SIG-M5 treated with dmso at 0.1 percent for 504 hours (cell line): ENCODE measurements around the gene LMCD1.

Experiments used
- DNase-seq: peaks from one replicate; lab custom pipeline; 2025; ENCODE audit not compliant: unreplicated experiment; lab: John Stamatoyannopoulos, UW

LMCD1 gene

DNA sequence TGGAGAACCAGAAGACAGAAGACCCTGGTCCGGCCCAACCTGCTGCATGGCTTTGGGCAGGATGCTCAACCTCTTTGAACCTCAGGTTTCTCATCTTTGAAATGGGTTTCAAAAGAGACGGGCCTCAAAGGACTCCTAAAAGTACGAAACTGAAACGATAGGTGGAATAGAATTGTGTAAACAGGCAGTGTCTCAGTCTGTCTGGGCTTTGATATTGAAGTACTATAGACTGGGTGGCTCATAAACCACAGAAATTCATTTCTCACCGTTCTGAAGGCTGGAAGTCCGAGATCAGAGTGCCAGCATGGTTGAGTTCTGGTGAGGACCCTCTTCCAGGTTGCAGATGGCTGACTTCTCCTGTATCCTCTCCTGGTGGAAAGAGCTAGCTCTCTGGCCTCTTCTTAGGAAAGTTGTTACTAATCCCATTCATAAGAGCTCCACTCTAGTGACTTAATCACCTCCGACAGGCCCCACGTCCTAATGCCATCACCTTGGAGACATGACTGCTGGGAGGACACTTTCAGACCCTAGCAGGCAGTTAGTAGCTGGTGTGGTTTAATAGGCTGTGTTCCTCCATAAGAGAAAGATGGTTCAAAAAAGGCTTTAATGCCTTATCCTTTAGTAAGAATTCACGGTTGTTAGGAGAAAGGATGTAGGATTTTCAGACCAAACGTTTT is 107.3 kb downstream of the LMCD1 start:
- no peak for DNase-seq

DNA sequence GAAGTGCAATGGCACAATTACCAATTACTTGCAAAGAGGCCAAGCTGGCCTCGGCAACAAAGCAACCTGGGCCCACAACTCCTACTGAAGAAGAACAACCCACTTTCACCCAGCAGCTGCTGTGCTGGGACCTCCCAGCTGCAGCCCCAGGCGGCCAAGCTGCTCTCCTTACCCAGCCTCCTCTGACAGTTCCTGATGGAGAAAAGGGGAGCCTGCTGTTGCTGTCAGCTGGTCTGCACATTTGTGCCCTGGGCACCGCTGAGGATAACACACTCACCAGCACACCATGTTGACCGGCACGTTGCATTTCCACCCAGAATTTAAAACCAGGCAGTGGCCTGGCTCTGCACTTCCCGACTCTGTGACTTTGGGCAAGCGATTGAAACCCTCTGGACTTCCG is 109.3 kb downstream of the LMCD1 start:
- DNase-seq, result no peak

DNA sequence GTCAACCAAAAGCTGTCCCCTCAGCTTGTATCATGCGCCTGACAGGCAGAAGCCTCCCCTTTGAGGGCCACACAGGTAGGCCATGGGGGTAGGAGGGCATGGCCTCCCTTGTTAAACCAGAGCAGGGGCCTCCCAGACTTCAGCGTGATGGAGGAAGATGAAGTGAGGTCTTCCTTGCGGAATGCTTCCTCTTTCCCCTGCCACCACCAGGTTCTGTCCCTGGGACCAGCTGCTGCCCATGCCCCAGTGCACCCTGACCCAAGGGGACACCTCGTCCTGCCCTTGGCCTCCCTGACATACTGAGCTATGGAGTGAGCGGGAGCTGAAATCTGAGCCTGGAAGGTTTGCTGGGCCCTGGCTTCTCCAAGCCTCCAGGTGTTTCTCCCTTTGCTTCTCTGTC is 116.3 kb downstream of the LMCD1 start:
- no peak for DNase-seq

DNA sequence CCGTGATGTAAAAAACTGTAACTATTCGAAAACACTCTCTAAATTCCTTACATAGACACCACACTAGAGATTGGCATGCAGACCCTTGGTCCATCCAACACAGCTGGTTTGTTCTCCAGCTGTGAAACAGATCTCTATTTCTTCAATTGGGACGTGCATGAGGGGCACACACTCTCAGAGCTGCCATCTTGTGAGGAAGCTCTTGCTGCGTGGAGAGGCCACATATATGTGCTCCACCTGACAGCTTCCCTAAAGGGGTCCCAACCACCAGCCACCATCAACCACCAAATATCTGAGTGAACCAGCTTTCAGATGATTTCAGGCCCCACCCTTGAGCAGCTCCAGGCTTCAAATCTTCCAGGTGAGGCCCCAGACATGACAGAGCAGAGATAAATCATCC is 117.3 kb downstream of the LMCD1 start:
- no peak for DNase-seq

DNA sequence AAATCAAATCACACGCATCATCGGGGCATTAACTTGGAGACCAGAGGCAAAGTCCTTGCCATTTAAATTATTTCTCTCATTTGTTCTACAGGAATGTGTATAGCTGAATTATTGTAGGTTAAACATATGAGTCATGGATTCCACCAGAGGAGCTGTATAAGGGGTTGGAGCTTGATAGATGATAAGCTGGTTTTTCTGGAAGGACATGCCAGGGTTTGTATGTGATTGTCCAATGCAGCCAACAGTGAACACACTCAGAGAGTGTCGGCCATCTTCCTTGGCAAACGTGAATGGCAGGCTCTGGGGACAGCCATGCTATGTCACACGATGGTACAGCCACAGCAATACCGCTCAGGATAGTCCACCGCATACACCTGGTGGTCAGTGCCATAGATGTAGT is 117.9 kb downstream of the LMCD1 start:
- DNase-seq, result peak; percentile 64

DNA sequence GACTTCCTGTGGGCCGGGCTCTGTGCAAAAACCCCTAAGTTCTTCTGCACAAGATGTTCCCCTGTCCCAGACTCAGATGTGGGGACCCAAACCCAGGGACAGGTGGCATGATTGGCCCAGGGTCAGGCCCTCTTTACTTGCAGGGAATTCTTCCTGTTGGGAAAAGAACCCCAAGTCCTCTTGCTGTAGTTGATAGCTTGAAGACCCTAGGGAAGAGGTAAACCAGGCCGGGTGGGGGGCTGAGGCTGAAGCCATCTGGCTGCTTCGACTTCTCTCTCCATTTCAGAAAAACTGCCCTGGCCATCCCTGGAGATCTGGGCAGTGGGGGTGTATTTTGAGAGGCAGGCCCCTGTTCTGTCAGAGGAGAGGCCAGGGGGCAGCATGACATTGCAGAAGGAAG is 119.5 kb downstream of the LMCD1 start:
- no peak for DNase-seq

DNA sequence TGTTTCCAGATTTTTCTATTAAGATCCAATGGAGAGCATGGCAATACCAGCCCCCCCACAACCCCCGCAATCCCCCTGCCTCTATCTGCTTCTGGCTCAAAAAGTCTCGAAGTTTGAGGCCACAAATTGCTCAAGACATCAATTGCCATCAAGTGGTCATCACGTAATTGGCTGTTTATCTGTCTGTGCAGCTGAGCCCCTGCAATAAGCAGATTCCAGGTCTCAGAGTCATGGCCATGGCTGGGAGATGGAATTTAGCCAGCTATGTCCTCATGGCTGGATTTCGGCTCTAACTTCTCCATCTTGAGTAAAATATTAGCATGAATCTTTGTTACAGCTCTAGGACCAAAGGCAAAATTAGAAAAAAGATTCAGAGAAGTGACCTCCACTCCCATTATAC is 120.2 kb downstream of the LMCD1 start:
- no peak for DNase-seq

DNA sequence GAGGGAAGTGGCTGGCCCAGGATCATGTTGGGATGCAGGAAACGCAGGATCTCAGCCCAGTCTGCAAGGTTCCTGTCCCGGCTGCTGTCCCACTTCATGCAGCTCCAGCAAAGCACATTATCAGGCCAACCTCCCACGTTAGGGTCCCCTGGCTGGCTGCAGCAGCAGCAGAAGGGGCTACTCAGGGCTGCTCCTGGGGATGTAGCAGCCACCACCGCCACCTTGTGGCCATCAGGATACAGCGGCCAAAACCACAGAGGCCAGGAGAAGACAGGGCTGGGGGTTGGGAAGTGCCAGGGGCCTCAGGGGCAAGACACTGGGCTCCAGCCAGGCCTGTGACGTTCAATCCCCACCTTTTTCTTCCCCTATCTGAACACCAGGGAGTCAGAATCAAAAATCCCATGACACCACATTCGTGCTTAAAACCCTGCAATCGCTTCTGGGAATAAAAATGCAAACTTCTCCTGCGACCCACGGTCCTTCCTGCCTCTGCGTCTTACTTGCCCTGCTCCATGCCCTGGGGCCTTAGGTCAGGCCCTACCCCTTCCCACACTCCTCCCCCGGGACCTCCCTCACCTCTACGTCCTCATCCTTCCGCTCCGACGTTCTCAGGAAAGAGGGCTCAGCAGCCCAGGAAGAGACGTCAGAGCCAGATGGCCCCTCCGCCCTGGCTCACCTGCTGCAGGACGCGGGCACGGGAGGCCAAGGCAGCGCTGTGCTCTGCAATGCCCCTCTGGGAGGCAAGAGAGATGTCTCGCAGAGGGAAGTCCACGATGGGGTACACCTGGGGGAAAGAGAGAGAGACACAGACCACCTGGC is 121.5 kb downstream of the LMCD1 start:
- peak; percentile 41 for DNase-seq

DNA sequence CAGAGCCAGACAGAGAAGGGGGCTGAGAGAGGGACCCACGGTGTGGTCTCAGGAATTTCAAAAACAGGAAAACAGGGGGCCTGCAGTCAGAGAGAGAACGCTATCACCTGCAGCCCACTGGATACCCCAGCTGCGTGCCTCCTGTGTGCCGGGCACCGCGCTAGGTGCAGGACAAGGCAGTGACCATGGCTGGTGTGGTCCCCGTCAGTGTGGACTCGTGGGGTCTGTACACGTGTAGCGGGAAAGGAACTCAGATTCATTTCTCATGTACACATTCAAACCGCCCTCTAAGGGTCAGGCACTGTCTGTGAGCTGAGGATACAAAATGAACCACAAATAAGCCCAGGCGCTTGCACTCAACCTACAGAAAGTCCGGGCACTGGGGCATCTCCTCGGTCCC is 122.1 kb downstream of the LMCD1 start:
- no peak for DNase-seq
